ENCODE measurements around the gene DNM2.

DNM2 gene

DNA sequence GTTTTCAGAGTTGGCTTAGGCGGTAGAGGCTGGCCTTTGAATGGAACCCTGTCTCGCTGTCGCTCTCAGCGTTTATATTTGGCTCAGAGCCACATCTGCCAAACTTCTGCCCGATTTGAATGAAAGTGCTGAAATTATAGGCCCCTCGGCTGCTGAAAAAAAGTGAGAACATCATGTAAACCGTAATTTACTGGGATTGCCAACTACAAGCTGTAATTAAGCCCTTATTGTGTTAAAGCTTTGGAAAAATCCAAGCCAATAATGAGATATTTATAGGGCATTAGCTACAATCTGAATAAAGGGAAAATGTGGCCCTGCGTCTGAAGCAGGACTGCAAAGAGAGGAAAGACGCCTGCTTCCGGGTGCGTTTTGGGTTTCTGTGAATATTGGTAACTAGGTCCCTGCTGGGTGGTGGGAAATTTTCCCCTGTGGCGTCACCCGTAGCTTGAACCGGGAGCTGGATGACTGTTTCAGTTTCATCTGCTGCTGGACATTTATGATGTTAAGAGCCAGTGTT, 9.9 kb downstream of the DNM2 start:
- ChIA-PET CTCF (interaction anchor here (1.0 to 1.5 kb wide), 2 partner anchors 10 to 136 kb away, joined by 4 to 7 read pairs; partner anchors contain the start of gene DNM2), POLR2A (interaction anchor here (0.6 kb wide), 1 partner anchor 200 kb away, joined by 4 read pairs; no protein-coding TSS in a partner anchor)
- Histone ChIP-seq H3K9me3 (ENCODE audit: control insufficient read depth, insufficient read depth, low read depth, low read length) (no peaks in the 10 kb centered on the region), H3K4me1 (ENCODE audit: control insufficient read depth, insufficient read depth, low read length) (no peaks in the 10 kb centered on the region), H3K4me3 (ENCODE audit: low read depth, low read length) (no peak overlapping the region), H3K27ac (ENCODE audit: extremely low read depth, low read depth, low read length) (no peak overlapping the region), H3K36me3 (ENCODE audit: control insufficient read depth in 2 of 2, insufficient read depth in 1 of 2, low read length in 2 of 2) (peaks cover 0 to 6% of the 10 kb centered on the region in 2 experiments; a peak in 2 of 3 replicates)
- TF ChIP-seq SP7 (tag by site-specific recombination; IDR thresholded peaks at IDR 0.05) (peak; percentile 98), ZNF777 (tag by site-specific recombination; IDR thresholded peaks at IDR 0.05; ENCODE audit: borderline replicate concordance) (no peak)

DNA sequence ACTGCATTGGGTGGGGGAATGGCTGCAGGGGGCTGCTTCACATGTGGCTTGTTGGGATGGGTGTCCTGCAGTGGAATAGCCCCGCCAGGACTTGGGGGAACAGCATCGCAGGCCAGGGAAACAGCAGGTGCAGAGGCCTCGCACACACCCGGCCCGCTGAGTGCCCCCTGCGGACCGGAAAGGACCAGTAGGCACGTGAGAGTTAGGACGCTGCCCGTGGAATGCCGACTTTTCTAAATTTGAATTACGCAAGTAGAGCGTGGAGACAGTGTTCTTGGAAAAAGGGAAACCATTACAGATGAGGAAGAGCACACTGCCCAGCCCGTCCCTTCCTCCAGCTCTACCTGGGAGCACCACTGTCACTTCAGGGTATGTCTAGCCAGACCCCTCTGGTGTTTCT, 11.5 kb downstream of the DNM2 start:
- H3K9me3 ChIP-seq (ENCODE audit: control insufficient read depth, insufficient read depth, low read depth, low read length), result no peaks in the 10 kb centered on the region
- CTCF ChIA-PET, result interaction anchor here (1.1 kb wide), 1 partner anchor 12 kb away, joined by 3 read pairs; the partner anchor contains the start of gene DNM2
- POLR2A ChIA-PET, result interaction anchor here (0.6 kb wide), 1 partner anchor 105 kb away, joined by 5 read pairs; no protein-coding TSS in a partner anchor
- no peak overlapping the region for H3K27ac ChIP-seq (ENCODE audit: extremely low read depth, low read depth, low read length)
- H3K4me3 ChIP-seq (ENCODE audit: low read depth, low read length), result no peak overlapping the region
- H3K36me3 ChIP-seq (ENCODE audit: control insufficient read depth in 2 of 2, insufficient read depth in 1 of 2, low read length in 2 of 2), result peaks cover 0 to 6% of the 10 kb centered on the region in 2 experiments; a peak in 2 of 3 replicates
- H3K4me1 ChIP-seq (ENCODE audit: control insufficient read depth, insufficient read depth, low read length), result no peaks in the 10 kb centered on the region
- TF ChIP-seq ZNF248 (tag by site-specific recombination; IDR thresholded peaks at IDR 0.05) (no peak), ZNF792 (tag by site-specific recombination; IDR thresholded peaks at IDR 0.05) (no peak), ZNF558 (tag by site-specific recombination; IDR thresholded peaks at IDR 0.05) (peak; percentile 71; the same call in 1 of the 2 replicates), ZNF341 (tag by site-specific recombination; IDR thresholded peaks at IDR 0.05; ENCODE audit: low read depth) (0 out of 2 replicates have a peak, but pooled peaks have one; percentile 17), GLIS1 (tag by site-specific recombination; IDR thresholded peaks at IDR 0.05) (peak; percentile 10; the same call in 1 of the 2 replicates), ZIC2 (tag by site-specific recombination; IDR thresholded peaks at IDR 0.05) (peak; percentile 47), ZNF701 (tag by site-specific recombination; IDR thresholded peaks at IDR 0.05) (no peak)

DNA sequence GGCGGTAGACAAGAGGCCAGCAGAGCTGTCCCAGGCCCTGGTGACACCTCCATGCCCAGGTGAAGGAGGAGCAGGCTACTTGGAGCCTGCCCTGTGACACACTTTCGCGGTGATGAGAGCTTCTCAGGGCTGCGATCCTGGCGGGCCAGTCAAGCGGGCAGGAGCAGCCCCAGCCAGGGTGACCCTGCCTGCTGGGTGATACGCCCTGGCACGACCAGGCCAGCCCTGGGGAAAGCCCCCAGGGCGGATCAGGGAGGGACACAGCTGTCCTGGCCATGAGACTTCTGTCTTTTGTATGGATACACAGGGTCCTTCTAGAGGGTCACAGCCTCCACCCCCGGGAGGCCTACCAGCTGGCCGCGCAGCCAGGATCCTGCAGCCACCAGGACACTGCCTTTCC, 13.1 kb downstream of the DNM2 start:
- Histone ChIP-seq H3K4me1 (ENCODE audit: control insufficient read depth, insufficient read depth, low read length) (no peaks in the 10 kb centered on the region), H3K27ac (ENCODE audit: extremely low read depth, low read depth, low read length) (no peak overlapping the region), H3K4me3 (ENCODE audit: low read depth, low read length) (no peak overlapping the region), H3K9me3 (ENCODE audit: control insufficient read depth, insufficient read depth, low read depth, low read length) (no peaks in the 10 kb centered on the region), H3K36me3 (ENCODE audit: control insufficient read depth in 2 of 2, insufficient read depth in 1 of 2, low read length in 2 of 2) (peaks cover 0 to 6% of the 10 kb centered on the region in 2 experiments; a peak in 2 of 3 replicates)
- POLR2A ChIA-PET, result interaction anchor here (1.0 kb wide), 1 partner anchor 13 kb away, joined by 3 read pairs; no protein-coding TSS in a partner anchor
- TF ChIP-seq SETDB1 (IDR thresholded peaks at IDR 0.05; ENCODE audit: insufficient read length, low read length) (no peak), YY1 (tag by site-specific recombination; IDR thresholded peaks at IDR 0.05) (no peak)
- TF ChIP-seq, protein P1, sequence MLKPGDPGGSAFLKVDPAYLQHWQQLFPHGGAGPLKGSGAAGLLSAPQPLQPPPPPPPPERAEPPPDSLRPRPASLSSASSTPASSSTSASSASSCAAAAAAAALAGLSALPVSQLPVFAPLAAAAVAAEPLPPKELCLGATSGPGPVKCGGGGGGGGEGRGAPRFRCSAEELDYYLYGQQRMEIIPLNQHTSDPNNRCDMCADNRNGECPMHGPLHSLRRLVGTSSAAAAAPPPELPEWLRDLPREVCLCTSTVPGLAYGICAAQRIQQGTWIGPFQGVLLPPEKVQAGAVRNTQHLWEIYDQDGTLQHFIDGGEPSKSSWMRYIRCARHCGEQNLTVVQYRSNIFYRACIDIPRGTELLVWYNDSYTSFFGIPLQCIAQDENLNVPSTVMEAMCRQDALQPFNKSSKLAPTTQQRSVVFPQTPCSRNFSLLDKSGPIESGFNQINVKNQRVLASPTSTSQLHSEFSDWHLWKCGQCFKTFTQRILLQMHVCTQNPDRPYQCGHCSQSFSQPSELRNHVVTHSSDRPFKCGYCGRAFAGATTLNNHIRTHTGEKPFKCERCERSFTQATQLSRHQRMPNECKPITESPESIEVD (tag by site-specific recombination; IDR thresholded peaks at IDR 0.05), result no peak
- CTCF ChIA-PET, result no interaction called here

DNA sequence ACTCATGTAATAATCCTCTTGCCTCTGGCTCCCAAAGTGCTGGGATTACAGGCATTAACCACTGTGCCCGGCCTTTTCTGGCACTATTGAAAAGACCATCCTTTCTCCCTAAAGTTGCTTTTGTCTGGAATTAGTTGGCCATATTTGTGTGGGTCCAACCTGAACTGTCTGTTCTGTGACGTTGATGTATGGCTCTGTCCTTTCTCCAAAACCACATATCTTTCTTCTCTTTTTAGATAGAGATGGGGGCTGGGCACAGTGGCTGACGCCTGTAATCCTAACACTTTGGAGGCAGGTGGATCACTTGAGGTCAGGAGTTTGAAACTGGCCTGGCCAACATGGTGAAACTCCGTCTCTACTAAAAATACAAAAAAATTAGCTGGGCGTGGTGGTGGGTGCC, 17.9 kb downstream of the DNM2 start:
- Histone ChIP-seq H3K4me1 (ENCODE audit: control insufficient read depth, insufficient read depth, low read length) (no peaks in the 10 kb centered on the region), H3K27ac (ENCODE audit: extremely low read depth, low read depth, low read length) (no peak overlapping the region), H3K9me3 (ENCODE audit: control insufficient read depth, insufficient read depth, low read depth, low read length) (no peaks in the 10 kb centered on the region), H3K4me3 (ENCODE audit: low read depth, low read length) (no peak overlapping the region), H3K36me3 (ENCODE audit: control insufficient read depth in 2 of 2, insufficient read depth in 1 of 2, low read length in 2 of 2) (no peaks in the 10 kb centered on the region; a peak in 1 of 3 replicates)
- CTCF ChIA-PET, result interaction anchor here (0.8 to 1.1 kb wide), 3 partner anchors 18 to 252 kb away, joined by 3 to 5 read pairs (median 3); partner anchors contain the start of gene DNM2
- POLR2A ChIA-PET, result no interaction called here
- TF ChIP-seq, protein P2, sequence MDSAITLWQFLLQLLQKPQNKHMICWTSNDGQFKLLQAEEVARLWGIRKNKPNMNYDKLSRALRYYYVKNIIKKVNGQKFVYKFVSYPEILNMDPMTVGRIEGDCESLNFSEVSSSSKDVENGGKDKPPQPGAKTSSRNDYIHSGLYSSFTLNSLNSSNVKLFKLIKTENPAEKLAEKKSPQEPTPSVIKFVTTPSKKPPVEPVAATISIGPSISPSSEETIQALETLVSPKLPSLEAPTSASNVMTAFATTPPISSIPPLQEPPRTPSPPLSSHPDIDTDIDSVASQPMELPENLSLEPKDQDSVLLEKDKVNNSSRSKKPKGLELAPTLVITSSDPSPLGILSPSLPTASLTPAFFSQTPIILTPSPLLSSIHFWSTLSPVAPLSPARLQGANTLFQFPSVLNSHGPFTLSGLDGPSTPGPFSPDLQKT (IDR thresholded peaks at IDR 0.05; ENCODE audit: borderline replicate concordance, low read depth, low read length), result no peak
- TF ChIP-seq OVOL3 (tag by site-specific recombination; IDR thresholded peaks at IDR 0.05) (no peak), ZFP3 (tag by site-specific recombination; IDR thresholded peaks at IDR 0.05; ENCODE audit: low read depth) (no peak), ZNF221 (tag by site-specific recombination; IDR thresholded peaks at IDR 0.05; ENCODE audit: borderline replicate concordance) (no peak), ZNF560 (tag by site-specific recombination; IDR thresholded peaks at IDR 0.05; ENCODE audit: borderline replicate concordance) (no peak)
- TF ChIP-seq, protein P3, sequence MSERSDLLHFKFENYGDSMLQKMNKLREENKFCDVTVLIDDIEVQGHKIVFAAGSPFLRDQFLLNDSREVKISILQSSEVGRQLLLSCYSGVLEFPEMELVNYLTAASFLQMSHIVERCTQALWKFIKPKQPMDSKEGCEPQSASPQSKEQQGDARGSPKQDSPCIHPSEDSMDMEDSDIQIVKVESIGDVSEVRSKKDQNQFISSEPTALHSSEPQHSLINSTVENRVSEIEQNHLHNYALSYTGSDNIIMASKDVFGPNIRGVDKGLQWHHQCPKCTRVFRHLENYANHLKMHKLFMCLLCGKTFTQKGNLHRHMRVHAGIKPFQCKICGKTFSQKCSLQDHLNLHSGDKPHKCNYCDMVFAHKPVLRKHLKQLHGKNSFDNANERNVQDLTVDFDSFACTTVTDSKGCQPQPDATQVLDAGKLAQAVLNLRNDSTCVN (tag by site-specific recombination; optimal IDR thresholded peaks at IDR 0.05), result no peak
- TF ChIP-seq, protein P4, sequence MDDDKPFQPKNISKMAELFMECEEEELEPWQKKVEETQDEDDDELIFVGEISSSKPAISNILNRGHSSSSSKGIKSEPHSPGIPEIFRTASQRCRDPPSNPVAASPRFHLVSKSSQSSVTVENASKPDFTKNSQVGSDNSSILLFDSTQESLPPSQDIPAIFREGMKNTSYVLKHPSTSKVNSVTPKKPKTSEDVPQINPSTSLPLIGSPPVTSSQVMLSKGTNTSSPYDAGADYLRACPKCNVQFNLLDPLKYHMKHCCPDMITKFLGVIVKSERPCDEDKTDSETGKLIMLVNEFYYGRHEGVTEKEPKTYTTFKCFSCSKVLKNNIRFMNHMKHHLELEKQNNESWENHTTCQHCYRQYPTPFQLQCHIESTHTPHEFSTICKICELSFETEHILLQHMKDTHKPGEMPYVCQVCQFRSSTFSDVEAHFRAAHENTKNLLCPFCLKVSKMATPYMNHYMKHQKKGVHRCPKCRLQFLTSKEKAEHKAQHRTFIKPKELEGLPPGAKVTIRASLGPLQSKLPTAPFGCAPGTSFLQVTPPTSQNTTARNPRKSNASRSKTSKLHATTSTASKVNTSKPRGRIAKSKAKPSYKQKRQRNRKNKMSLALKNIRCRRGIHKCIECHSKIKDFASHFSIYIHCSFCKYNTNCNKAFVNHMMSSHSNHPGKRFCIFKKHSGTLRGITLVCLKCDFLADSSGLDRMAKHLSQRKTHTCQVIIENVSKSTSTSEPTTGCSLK (tag by site-specific recombination; IDR thresholded peaks at IDR 0.05), result no peak
- TF ChIP-seq, protein P5, sequence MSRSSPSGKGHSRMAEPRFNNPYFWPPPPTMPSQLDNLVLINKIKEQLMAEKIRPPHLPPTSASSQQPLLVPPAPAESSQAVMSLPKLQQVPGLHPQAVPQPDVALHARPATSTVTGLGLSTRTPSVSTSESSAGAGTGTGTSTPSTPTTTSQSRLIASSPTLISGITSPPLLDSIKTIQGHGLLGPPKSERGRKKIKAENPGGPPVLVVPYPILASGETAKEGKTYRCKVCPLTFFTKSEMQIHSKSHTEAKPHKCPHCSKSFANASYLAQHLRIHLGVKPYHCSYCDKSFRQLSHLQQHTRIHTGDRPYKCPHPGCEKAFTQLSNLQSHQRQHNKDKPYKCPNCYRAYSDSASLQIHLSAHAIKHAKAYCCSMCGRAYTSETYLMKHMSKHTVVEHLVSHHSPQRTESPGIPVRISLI (tag by site-specific recombination; IDR thresholded peaks at IDR 0.05), result no peak
